ENCODE measurements around the gene UBE2O.

Gene UBE2O

GRCh38 chr17:76341301-76341700 lies 111.7 kb downstream of the UBE2O start:
- Histone ChIP-seq H3K79me2 (ENCODE audit: insufficient read depth, low read length) (no peaks in the 10 kb centered on the region), H3K27me3 (ENCODE audit: insufficient read depth, low read length) (no peaks in the 10 kb centered on the region), H3F3A (ENCODE audit: insufficient read depth, low read length) (no peaks in the 10 kb centered on the region), H3K36me3 (ENCODE audit: insufficient read depth, low read length) (peaks cover 45% of the 10 kb centered on the region), H3K4me2 (ENCODE audit: low read length) (no peak overlapping the region), H2AFZ (ENCODE audit: low read length) (no peak overlapping the region), H3K4me1 (ENCODE audit: insufficient read depth, low read length, severe bottlenecking) (no peaks in the 10 kb centered on the region), H3K4me3 (ENCODE audit: low read depth, low read length, poor library complexity, severe bottlenecking) (no peak overlapping the region), H3K9ac (ENCODE audit: low read length) (no peak overlapping the region), H3K9me3 (ENCODE audit: low read length) (no peaks in the 10 kb centered on the region), H3K9me2 (ENCODE audit: low read depth, low read length) (no peaks in the 10 kb centered on the region), H4K20me1 (ENCODE audit: insufficient read depth, low read length) (no peaks in the 10 kb centered on the region), H3K27ac (ENCODE audit: low read depth, low read length, poor library complexity, severe bottlenecking) (no peak overlapping the region)
- TF ChIP-seq EZH2 (IDR thresholded peaks at IDR 0.05; ENCODE audit: borderline replicate concordance, low read length) (no peak), CTCF (IDR thresholded peaks at IDR 0.05; ENCODE audit: low read length) (no peak)

Data from OCI-LY1 (cell line).